HL-60 (cell line): Measurements from ENCODE around the gene ANKRD40CL.
A peak's percentile ranks its signal among the peaks of the same experiment; 100 is the strongest.

Source experiments
- DNase-seq, 2 experiments: peaks; one replicate each; pipeline ENCODE4 v3.0.0-alpha.2; 2010 to 2020; ENCODE audit warnings: low read depth in 1 of 2, low spot score in 1 of 2
- H3K27ac ChIP-seq: fragments of 250-450 bp; sonication (Bioruptor Pico); replicated peaks from 2 replicates; pipeline ENCODE4 v1.5.1; 2020; ENCODE audit warnings: mild to moderate bottlenecking, moderate library complexity
- H3K27me3 ChIP-seq: fragments of 250-450 bp; sonication (Bioruptor Pico); 2 replicates; pipeline ENCODE4 v1.5.1; 2021; ENCODE audit warnings: mild to moderate bottlenecking, moderate library complexity; ENCODE audit not compliant: insufficient read depth, poor library complexity, severe bottlenecking
- H3K4me3 ChIP-seq: replicated peaks from 2 replicates; pipeline ENCODE4 v1.5.1; 2011; ENCODE audit warnings: mild to moderate bottlenecking, control low read depth, low read length; ENCODE audit not compliant: insufficient read depth
- CTCF ChIP-seq: IDR thresholded peaks from one replicate; pipeline ENCODE4 v1.5.1; 2011; ENCODE audit warnings: low read length, control low read depth, inconsistent platforms; ENCODE audit not compliant: insufficient read depth
- GABPA ChIP-seq: IDR thresholded peaks from 2 replicates; pipeline ENCODE4 v1.6.1; 2012; ENCODE audit warnings: low read depth
- POLR2AphosphoS5 ChIP-seq: IDR thresholded peaks from 2 replicates; pipeline ENCODE4 v1.6.1; 2012; ENCODE audit warnings: low read depth
- REST ChIP-seq: IDR thresholded peaks from 2 replicates; pipeline ENCODE4 v1.6.1; 2012; ENCODE audit warnings: low read depth; ENCODE audit not compliant: insufficient replicate concordance
- SPI1 ChIP-seq: IDR thresholded peaks from 2 replicates; pipeline ENCODE4 v1.6.1; 2012; ENCODE audit warnings: low read depth, mild to moderate bottlenecking, borderline replicate concordance

Gene ANKRD40CL

GRCh38 chr17:50785946-50786570 lies 18.7 kb upstream of the ANKRD40CL start:
- no peak for TF ChIP-seq GABPA
- no peak for TF ChIP-seq REST
- no peak for TF ChIP-seq CTCF
- no peak for TF ChIP-seq SPI1
- TF ChIP-seq POLR2AphosphoS5 = no peak
- Histone ChIP-seq H3K4me3 (no peak overlapping the region), H3K27ac (no peak overlapping the region), H3K27me3 (no peaks in the 10 kb centered on the region)
- DNase-seq = no peak

- TF ChIP-seq GABPA (no peak), REST (no peak), CTCF (no peak), POLR2AphosphoS5 (no peak), SPI1 (no peak)
- DNase-seq = no peak
- Histone ChIP-seq H3K27ac (no peak overlapping the region), H3K27me3 (no peaks in the 10 kb centered on the region), H3K4me3 (no peak overlapping the region)
These were observed 17.8 kb upstream of the ANKRD40CL start for GRCh38 chr17:50785126-50785525.

GRCh38 chr17:50783905-50784304 lies 16.6 kb upstream of the ANKRD40CL start:
- no peaks in the 10 kb centered on the region for H3K27me3 ChIP-seq
- no peak for DNase-seq
- no peak overlapping the region for H3K27ac ChIP-seq
- H3K4me3 ChIP-seq = no peak overlapping the region
- TF ChIP-seq CTCF = no peak
- TF ChIP-seq POLR2AphosphoS5 = no peak
- no peak for TF ChIP-seq GABPA

GRCh38 chr17:50783193-50783660 lies 15.9 kb upstream of the ANKRD40CL start:
- DNase-seq = peak; percentile 73 to 85
- no peak overlapping the region for H3K4me3 ChIP-seq
- no peak overlapping the region for H3K27ac ChIP-seq
- no peaks in the 10 kb centered on the region for H3K27me3 ChIP-seq
- TF ChIP-seq REST = no peak
- peak; percentile 96 for TF ChIP-seq CTCF
